ENCODE measurements around the gene RANGAP1. TPM values are rescaled to one million over a fixed set of nuclear protein-coding genes. Genes with fewer than 3 reads are reported as not detected.

RANGAP1 gene
- total and polyA plus RNA-seq, 7 donors, result 18.7 to 64.8 (median 30.7) TPM

GRCh38 chr22:41289671-41290070, 3.7 kb upstream of the RANGAP1 start:
- H3K36me3 ChIP-seq, result peaks cover 0 to 1% (median 0%) of the 10 kb centered on the region in 4 donors
- no peaks in the 10 kb centered on the region for H3K9me3 ChIP-seq
- WGBS, 2 donors, result 86 to 89% methylated on average over 1 of the region's 1 CpG
- H3K27ac ChIP-seq, result peak overlapping the region in 1 of 4 donors; percentile 52
- no peak for DNase-seq
- TF ChIP-seq POLR2A (IDR thresholded peaks at IDR 0.05) (no peak), CTCF (IDR thresholded peaks at IDR 0.05) (no peak), EP300 (IDR thresholded peaks at IDR 0.05) (no peak), POLR2AphosphoS5 (IDR thresholded peaks at IDR 0.05) (no peak)
- intact Hi-C loops (cut with DNase I), result loop anchor here (5.0 to 10.0 kb wide), 3 partner anchors 78 to 367 kb away; no protein-coding TSS in a partner anchor
- H3K27me3 ChIP-seq, result no peaks in the 10 kb centered on the region
- H3K4me3 ChIP-seq, result no peak overlapping the region
- peaks cover 0 to 27% (median 12%) of the 10 kb centered on the region in 4 donors for H3K4me1 ChIP-seq

- peaks cover 0 to 27% (median 13%) of the 10 kb centered on the region in 4 donors for H3K4me1 ChIP-seq
- no peaks in the 10 kb centered on the region for H3K27me3 ChIP-seq
- H3K36me3 ChIP-seq, result peaks cover 0 to 14% (median 0%) of the 10 kb centered on the region in 4 donors
- WGBS, 2 donors, result 16 to 57% methylated on average over 9 of the region's 9 CpGs
- peak overlapping the region; percentile 38 to 63 (median 57) for H3K27ac ChIP-seq
- TF ChIP-seq EP300 (IDR thresholded peaks at IDR 0.05) (no peak), CTCF (IDR thresholded peaks at IDR 0.05) (no peak), POLR2AphosphoS5 (IDR thresholded peaks at IDR 0.05) (peak in 2 of 4 donors; percentile 35 to 41)
- no peaks in the 10 kb centered on the region for H3K9me3 ChIP-seq
- intact Hi-C loops (cut with DNase I), result loop anchor here (5.0 to 10.0 kb wide), 3 partner anchors 79 to 366 kb away; no protein-coding TSS in a partner anchor
- peak; percentile 69 for DNase-seq
- no peak overlapping the region for H3K4me3 ChIP-seq
Observed at GRCh38 chr22:41288245-41288946, 2.4 kb upstream of the RANGAP1 start.

GRCh38 chr22:41286639-41287091, 678 bp upstream of the RANGAP1 start:
- intact Hi-C loops (cut with DNase I), result loop anchor here (1.0 to 10.0 kb wide), 4 partner anchors 81 to 364 kb away; partner anchors contain the start of gene TEF
- no peak for TF ChIP-seq EP300 (IDR thresholded peaks at IDR 0.05)
- no peak for TF ChIP-seq POLR2AphosphoS5 (IDR thresholded peaks at IDR 0.05)
- TF ChIP-seq CTCF (IDR thresholded peaks at IDR 0.05), result no peak
- no peak for TF ChIP-seq POLR2A (IDR thresholded peaks at IDR 0.05)
- H3K27ac ChIP-seq, result peak overlapping the region; percentile 75 to 93 (median 76)
- H3K4me1 ChIP-seq, result peaks cover 0 to 27% (median 13%) of the 10 kb centered on the region in 4 donors
- no peaks in the 10 kb centered on the region for H3K27me3 ChIP-seq
- peak overlapping the region; percentile 34 to 98 (median 80) for H3K4me3 ChIP-seq
- no peaks in the 10 kb centered on the region for H3K9me3 ChIP-seq
- peaks cover 0 to 24% (median 0%) of the 10 kb centered on the region in 4 donors for H3K36me3 ChIP-seq
- no peak for DNase-seq
- 1% methylated on average over 15 of the region's 15 CpGs for WGBS, 2 donors

- Histone ChIP-seq H3K4me1 (peaks cover 0 to 20% (median 13%) of the 10 kb centered on the region in 4 donors), H3K27ac (peak overlapping the region; percentile 76 to 93 (median 86)), H3K36me3 (peaks cover 0 to 32% (median 1%) of the 10 kb centered on the region in 4 donors), H3K27me3 (no peaks in the 10 kb centered on the region), H3K4me3 (peak overlapping the region; percentile 57 to 98 (median 80)), H3K9me3 (no peaks in the 10 kb centered on the region)
- 0 to 1% methylated on average over 30 of the region's 30 CpGs for WGBS, 2 donors
- DNase-seq, result peak; percentile 73
- TF ChIP-seq CTCF (IDR thresholded peaks at IDR 0.05) (no peak), POLR2A (IDR thresholded peaks at IDR 0.05) (no peak), EP300 (IDR thresholded peaks at IDR 0.05) (no peak), POLR2AphosphoS5 (IDR thresholded peaks at IDR 0.05) (peak in 2 of 4 donors; percentile 18 to 49)
- intact Hi-C loops (cut with DNase I), result loop anchor here (5.0 to 10.0 kb wide), 3 partner anchors 82 to 363 kb away; no protein-coding TSS in a partner anchor
Observed at GRCh38 chr22:41285441-41285819, 557 bp downstream of the RANGAP1 start.

All from sigmoid colon (tissue), 7 donors.